Measurements from ENCODE around the gene ACMSD.
"Not testable (repeated sequence)": the region's sequence is repeated elsewhere in the genome, so short reads cannot be mapped to it uniquely, and the experiment has no call there.

ACMSD gene

GRCh38 chr2:134852518-134852917, 14.1 kb downstream of the ACMSD start:
- no peak for DNase-seq (ENCODE audit: low read depth)

- no peak for DNase-seq (ENCODE audit: low read depth)
Measured at GRCh38 chr2:134855709-134856108, 17.3 kb downstream of the ACMSD start.

- DNase-seq (ENCODE audit: low read depth) = no peak
Measured at GRCh38 chr2:134858245-134858644, 19.8 kb downstream of the ACMSD start.

GRCh38 chr2:134861173-134861572, 22.8 kb downstream of the ACMSD start:
- DNase-seq (ENCODE audit: low read depth) = no peak

GRCh38 chr2:134862069-134862468, 23.7 kb downstream of the ACMSD start:
- DNase-seq (ENCODE audit: low read depth) = no peak

- no peak for DNase-seq (ENCODE audit: low read depth)
Measured at GRCh38 chr2:134862674-134863073, 24.3 kb downstream of the ACMSD start.

- DNase-seq (ENCODE audit: low read depth) = no peak
Measured at GRCh38 chr2:134863446-134863845, 25.0 kb downstream of the ACMSD start.

GRCh38 chr2:134865067-134865787, 26.8 kb downstream of the ACMSD start:
- DNase-seq (ENCODE audit: low read depth) = no peak

GRCh38 chr2:134866498-134867099, 28.2 kb downstream of the ACMSD start:
- DNase-seq (ENCODE audit: low read depth) = peak; percentile 6

GRCh38 chr2:134869946-134870736, 31.7 kb downstream of the ACMSD start:
- no peak for DNase-seq (ENCODE audit: low read depth)

- DNase-seq (ENCODE audit: low read depth) = no peak
Measured at GRCh38 chr2:134873152-134873551, 34.7 kb downstream of the ACMSD start.

GRCh38 chr2:134875309-134875708, 36.9 kb downstream of the ACMSD start:
- DNase-seq (ENCODE audit: low read depth) = no peak

GRCh38 chr2:134882773-134883172, 44.4 kb downstream of the ACMSD start:
- DNase-seq (ENCODE audit: low read depth) = no peak

- no peak for DNase-seq (ENCODE audit: low read depth)
Measured at GRCh38 chr2:134883552-134884293, 45.3 kb downstream of the ACMSD start.

- no peak for DNase-seq (ENCODE audit: low read depth)
Measured at GRCh38 chr2:134884435-134884834, 46.0 kb downstream of the ACMSD start.

GRCh38 chr2:134892282-134893035, 54.0 kb downstream of the ACMSD start:
- DNase-seq (ENCODE audit: low read depth) = no peak

GRCh38 chr2:134897932-134898331, 59.5 kb downstream of the ACMSD start:
- no peak for DNase-seq (ENCODE audit: low read depth)

- DNase-seq (ENCODE audit: low read depth) = no peak
Measured at GRCh38 chr2:134899204-134899603, 60.8 kb downstream of the ACMSD start.

- DNase-seq (ENCODE audit: low read depth) = no peak
Measured at GRCh38 chr2:134900151-134900550, 61.7 kb downstream of the ACMSD start.

- DNase-seq (ENCODE audit: low read depth) = not testable (repeated sequence)
Measured at GRCh38 chr2:134903701-134904100, 65.3 kb downstream of the ACMSD start.

- no peak for DNase-seq (ENCODE audit: low read depth)
Measured at GRCh38 chr2:134905168-134905567, 66.8 kb downstream of the ACMSD start.

GRCh38 chr2:134906726-134907125, 68.3 kb downstream of the ACMSD start:
- DNase-seq (ENCODE audit: low read depth) = no peak
